Cardiac muscle cell (in vitro differentiated cells and primary cell): ENCODE results near the gene SCOC. TPM values are rescaled to one million over a fixed set of nuclear protein-coding genes. Genes with fewer than 3 reads are reported as not detected.

Source experiments
- DNase-seq, 2 donors: peaks; one replicate each; pipeline versions ENCODE4 v3.0.0 to v3.0.0-alpha.2; 2010 to 2017; ENCODE audit warnings: low read depth in 1 of 2, low spot score in 1 of 2
- H3K27ac ChIP-seq: fragments of 200-600 bp; sonication (generic); 2 replicates; pipeline ENCODE4 v1.5.1; 2016
- H3K27me3 ChIP-seq: fragments of 200-600 bp; sonication (generic); 2 replicates; pipeline ENCODE4 v1.6.0; 2016; ENCODE audit warnings: control low read depth
- H3K36me3 ChIP-seq: fragments of 200-600 bp; sonication (generic); 2 replicates; pipeline ENCODE4 v1.5.1; 2016; ENCODE audit warnings: control low read depth
- H3K4me1 ChIP-seq: fragments of 200-600 bp; sonication (generic); 2 replicates; pipeline ENCODE4 v1.8.1; 2017; ENCODE audit warnings: low read depth, mild to moderate bottlenecking, mixed run types
- H3K4me3 ChIP-seq: fragments of 200-600 bp; sonication (generic); 2 replicates; pipeline ENCODE4 v1.5.1; 2016; ENCODE audit warnings: mild to moderate bottlenecking
- H3K9me3 ChIP-seq: fragments of 200-600 bp; sonication (generic); 2 replicates; pipeline ENCODE4 v1.5.1; 2017; ENCODE audit warnings: low read depth, mild to moderate bottlenecking, control low read depth
- polyA plus RNA-seq: library from polyadenylated mRNA; unstranded; fragments of >200 nt; fragmentation: Nextera tagmentation; extraction: Ambion mirVana; gene quantifications from 2 replicates; pipeline ENCODE4 v1.2.1, GENCODE V29; 2016
- total RNA-seq: library from RNA; depleted of rRNA; stranded (reverse); fragments of >200 nt; gene quantifications from 2 replicates; pipeline ENCODE4 v1.2.3, GENCODE V29; 2016
- TF ChIP-seq, protein P1 (sequence below): IDR thresholded peaks from 2 replicates; pipeline ENCODE4 v1.5.1; 2012; ENCODE audit warnings: low read depth, mild to moderate bottlenecking, low read length

SCOC gene
- total and polyA plus RNA-seq, 2 experiments from 2014 or later = 37.0 to 134 TPM

GRCh38 chr4:140344101-140344500 is 29.3 kb upstream of the SCOC start:
- peak in 1 of 2 donors; percentile 50 for DNase-seq
- H3K27ac ChIP-seq = no peak overlapping the region
- no peaks in the 10 kb centered on the region for H3K27me3 ChIP-seq
- no peaks in the 10 kb centered on the region for H3K36me3 ChIP-seq
- no peaks in the 10 kb centered on the region for H3K4me1 ChIP-seq
- no peaks in the 10 kb centered on the region for H3K9me3 ChIP-seq
- TF ChIP-seq, protein P1, sequence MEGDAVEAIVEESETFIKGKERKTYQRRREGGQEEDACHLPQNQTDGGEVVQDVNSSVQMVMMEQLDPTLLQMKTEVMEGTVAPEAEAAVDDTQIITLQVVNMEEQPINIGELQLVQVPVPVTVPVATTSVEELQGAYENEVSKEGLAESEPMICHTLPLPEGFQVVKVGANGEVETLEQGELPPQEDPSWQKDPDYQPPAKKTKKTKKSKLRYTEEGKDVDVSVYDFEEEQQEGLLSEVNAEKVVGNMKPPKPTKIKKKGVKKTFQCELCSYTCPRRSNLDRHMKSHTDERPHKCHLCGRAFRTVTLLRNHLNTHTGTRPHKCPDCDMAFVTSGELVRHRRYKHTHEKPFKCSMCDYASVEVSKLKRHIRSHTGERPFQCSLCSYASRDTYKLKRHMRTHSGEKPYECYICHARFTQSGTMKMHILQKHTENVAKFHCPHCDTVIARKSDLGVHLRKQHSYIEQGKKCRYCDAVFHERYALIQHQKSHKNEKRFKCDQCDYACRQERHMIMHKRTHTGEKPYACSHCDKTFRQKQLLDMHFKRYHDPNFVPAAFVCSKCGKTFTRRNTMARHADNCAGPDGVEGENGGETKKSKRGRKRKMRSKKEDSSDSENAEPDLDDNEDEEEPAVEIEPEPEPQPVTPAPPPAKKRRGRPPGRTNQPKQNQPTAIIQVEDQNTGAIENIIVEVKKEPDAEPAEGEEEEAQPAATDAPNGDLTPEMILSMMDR = no peak
- no peak overlapping the region for H3K4me3 ChIP-seq

GRCh38 chr4:140344621-140345020 is 28.8 kb upstream of the SCOC start:
- Histone ChIP-seq H3K27me3 (no peaks in the 10 kb centered on the region), H3K4me1 (no peaks in the 10 kb centered on the region), H3K27ac (no peak overlapping the region), H3K9me3 (no peaks in the 10 kb centered on the region), H3K4me3 (no peak overlapping the region), H3K36me3 (no peaks in the 10 kb centered on the region)
- DNase-seq = no peak
- TF ChIP-seq, protein P1 = no peak

DNA sequence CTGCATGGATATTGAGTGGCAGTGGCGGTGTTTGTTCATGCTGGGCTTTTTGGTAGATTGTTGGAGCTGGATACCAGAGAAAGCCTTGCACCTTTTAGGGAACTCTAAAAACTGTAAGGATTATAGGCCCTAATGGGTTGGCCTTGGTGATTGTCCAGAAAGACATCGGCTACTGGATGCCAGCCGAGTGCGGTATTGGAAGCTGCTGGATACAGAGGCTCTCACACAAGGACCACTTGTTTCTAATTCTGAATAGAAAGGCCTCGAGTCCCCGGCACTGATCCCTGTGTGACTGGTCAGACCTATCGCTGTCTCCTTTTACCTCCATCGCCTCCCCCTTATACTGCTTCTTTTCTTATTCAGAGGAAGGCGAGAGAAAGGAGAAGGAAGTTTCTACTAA is 27.3 kb upstream of the SCOC start:
- Histone ChIP-seq H3K36me3 (no peaks in the 10 kb centered on the region), H3K27me3 (no peaks in the 10 kb centered on the region), H3K4me1 (no peaks in the 10 kb centered on the region), H3K9me3 (no peaks in the 10 kb centered on the region), H3K4me3 (no peak overlapping the region), H3K27ac (no peak overlapping the region)
- TF ChIP-seq, protein P1 = no peak
- DNase-seq = no peak

GRCh38 chr4:140349816-140350215 is 23.6 kb upstream of the SCOC start:
- DNase-seq = no peak
- H3K4me1 ChIP-seq = no peaks in the 10 kb centered on the region

DNA sequence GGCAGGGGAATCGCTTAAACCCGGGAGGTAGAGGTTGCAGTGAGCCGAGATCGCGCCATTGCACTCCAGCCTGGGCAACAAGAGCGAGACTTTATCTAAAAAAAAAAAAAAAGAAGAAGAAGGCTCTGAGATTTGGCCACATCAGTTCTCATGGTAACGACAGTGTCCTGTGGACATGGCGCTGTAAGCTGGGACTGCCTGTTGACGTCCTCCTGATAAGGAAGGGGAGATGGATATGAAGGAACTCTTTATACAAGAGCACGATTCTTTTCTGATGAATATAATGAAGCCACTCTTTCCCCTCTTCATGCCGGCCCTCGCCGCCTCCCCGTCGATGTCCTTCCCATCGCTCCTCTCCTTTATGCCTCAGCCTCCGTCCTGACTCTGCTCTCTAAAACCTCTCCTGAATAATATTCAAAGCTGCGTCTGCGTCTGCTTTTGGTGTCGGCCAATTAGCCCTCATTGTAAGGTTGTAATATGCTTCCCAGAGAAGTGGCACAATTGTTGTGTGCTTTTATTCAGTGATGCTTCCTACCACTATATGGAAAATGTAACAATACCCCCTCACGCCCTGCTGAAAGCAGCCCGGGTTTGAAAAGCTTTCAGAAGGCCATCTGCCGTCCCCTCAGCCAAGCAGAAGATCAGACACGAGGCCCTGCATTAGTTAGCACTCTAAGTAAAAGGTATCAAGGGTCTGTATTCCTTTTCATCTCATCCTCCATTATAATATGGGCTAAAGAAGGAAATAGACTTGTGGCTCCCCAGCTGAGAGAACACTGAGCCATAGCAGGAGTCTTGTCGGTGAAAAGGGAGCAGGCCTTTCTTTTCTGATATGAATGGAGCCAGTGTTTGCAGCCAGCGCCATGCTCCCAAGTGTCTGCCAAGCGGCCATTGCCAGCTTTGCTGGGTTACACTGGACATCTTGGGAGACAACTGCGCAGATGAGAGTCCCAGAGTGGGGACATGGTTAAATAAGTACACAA is 22.1 kb upstream of the SCOC start:
- Histone ChIP-seq H3K36me3 (no peaks in the 10 kb centered on the region), H3K4me3 (no peak overlapping the region), H3K27me3 (no peaks in the 10 kb centered on the region), H3K9me3 (no peaks in the 10 kb centered on the region), H3K4me1 (no peaks in the 10 kb centered on the region), H3K27ac (no peak overlapping the region)
- TF ChIP-seq, protein P1 = no peak
- DNase-seq = no peak

More at GRCh38 chr4:140349816-140350215, 23.6 kb upstream of the SCOC start:
- Histone ChIP-seq H3K27me3 (no peaks in the 10 kb centered on the region), H3K9me3 (no peaks in the 10 kb centered on the region), H3K27ac (no peak overlapping the region), H3K4me3 (no peak overlapping the region), H3K36me3 (no peaks in the 10 kb centered on the region)
- TF ChIP-seq, protein P1 = no peak
